T-helper 1 cell treated with Interleukin-12 subunit alpha and Interleukin-12 subunit beta and Interleukin-4 antibody, amounts not matched to agents 30 ng/mL and 1 ng/mL, for 36 hours (primary cell): Measurements from ENCODE around the gene MAF. TPM values are rescaled to one million over a fixed set of nuclear protein-coding genes. Genes with fewer than 3 reads are reported as not detected.

ENCODE experiments used
- intact Hi-C: fragments of 100-400 bp; cut with micrococcal nuclease; formaldehyde crosslinking; loops from one replicate; pipeline ENCODE4 v1.15.1; 2024
- total RNA-seq: library from RNA; stranded (reverse); gene quantifications from 2 replicates; pipeline ENCODE4 v1.2.3, GENCODE V29; 2022

MAF gene
- total RNA-seq: 67.6 and 70.6 TPM in 2 replicates

- intact Hi-C loops: loop anchor here (1.0 to 5.0 kb wide), 17 partner anchors 28 to 1501 kb away; partner anchors contain the start of genes C16orf46, CENPN, DYNLRB2 and WWOX
Measured at GRCh38 chr16:79600638-79601091, at the start of gene MAF. MAF (minus strand) TSS chr16:79600737; CDS start chr16:79599902, 835 bp downstream.

- intact Hi-C loops: no loop called here
Measured at GRCh38 chr16:79648826-79649225, 48.3 kb upstream of the MAF start.

GRCh38 chr16:79647586-79647985 lies 47.0 kb upstream of the MAF start:
- intact Hi-C loops: no loop called here

- intact Hi-C loops: no loop called here
Measured at GRCh38 chr16:79645701-79646100, 45.2 kb upstream of the MAF start.

DNA sequence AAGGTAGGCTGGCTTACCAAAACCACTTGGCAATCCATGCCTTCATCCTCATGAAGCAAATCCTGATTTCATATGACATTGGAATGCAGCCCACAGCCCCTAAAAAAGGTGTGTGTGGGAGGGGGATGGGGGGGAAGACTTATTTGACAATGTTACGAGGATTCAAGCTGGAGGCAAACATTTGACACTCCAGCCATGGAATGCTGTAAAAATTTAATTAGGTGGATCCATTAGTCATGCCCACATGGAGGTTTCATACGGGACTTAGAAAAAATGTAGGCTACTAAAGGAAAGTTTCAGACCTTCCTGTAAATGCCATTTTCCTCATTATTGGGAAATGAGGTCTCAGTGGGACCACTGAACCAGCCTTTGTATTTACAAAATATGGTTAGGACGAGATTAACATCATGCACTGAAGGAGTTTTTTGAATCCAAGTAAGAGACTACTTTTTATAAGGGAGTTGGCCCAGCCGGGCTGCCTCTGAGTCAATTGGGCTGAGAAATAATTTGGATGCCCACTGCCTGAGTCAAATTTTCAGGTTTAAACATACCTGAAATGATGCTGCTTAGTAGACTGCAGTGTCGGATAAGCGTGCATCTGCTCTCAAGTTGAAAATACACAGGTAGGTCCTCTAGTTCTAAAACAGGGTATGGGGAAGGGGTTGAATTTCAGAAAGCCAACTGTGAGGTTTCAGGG lies 44.6 kb upstream of the MAF start:
- intact Hi-C loops: no loop called here

- intact Hi-C loops: no loop called here
Measured at GRCh38 chr16:79642652-79643051, 42.1 kb upstream of the MAF start.

DNA sequence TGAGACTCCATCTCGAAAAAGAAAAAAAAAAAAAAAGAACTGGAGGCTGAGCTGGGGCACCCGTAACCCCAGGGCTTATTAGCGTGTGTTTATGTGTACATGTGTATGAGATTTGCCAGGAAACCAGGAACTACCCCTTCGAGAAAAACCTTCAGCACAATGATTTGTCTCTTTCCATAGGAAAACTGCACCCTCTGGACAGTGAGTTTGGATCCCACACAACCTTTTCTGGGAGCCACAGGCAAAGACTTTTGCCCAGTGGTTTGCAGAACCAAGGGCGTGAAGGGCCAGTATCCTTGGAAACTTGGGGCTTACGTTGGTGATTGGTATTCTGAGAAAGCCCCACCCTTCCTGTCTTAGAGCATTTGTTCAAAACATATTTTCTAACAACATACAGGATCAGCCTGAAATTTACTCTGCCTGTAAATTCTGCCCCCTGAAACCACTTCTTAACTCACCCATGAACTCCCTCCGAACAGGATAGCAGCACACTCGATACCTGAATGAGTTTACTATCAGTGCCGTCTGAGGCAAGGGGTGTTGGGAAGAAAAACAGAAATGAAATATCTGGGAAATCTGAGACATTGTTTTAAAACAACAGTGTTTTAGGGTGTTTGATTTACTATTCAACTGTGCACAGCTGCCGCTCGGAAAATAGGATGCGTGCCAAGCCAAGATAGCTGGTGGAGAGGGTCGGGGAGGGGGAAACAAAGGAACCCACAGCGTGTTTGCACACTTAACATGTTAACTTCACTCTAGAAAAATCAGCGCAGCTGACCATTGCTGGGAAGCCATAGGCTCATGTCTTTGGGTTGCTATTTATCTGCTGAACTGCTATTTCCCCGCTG lies 40.2 kb upstream of the MAF start:
- intact Hi-C loops: loop anchor here (1.0 kb wide), 3 partner anchors 12 to 130 kb away; no protein-coding TSS in a partner anchor

DNA sequence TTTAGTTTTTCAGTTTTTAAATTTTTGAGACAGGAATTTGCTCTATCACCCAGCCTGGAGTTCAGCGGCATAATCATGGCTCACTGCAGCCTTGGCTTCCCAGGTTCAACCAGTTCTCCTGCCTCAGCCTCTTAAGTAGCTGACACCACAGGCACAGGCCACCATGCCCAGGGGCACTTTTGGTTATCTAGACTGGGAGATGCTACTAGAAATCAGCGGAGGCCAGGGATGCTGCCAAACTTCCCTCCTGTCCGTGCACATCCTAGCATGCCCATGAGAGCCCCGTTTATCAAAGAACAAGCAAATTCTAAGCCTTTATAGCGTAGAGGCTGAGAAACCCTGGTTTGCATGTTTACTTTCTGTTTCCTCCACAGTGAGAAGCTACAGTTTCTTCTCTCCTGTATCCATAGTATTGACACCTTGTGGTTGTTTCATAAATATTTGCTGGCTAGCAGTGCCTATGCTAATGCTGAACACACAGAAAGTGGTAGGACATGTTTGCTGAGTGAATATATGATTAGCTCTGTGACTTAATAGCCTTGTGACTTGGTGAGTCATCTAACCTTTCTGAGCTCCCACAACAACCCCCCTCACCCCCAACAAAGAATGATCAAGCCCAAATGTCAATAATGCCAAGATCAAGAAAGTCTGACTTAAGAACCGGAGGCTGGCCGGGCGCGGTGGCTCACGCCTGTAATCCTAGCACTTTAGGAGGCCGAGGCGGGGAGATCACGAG lies 39.2 kb upstream of the MAF start:
- intact Hi-C loops: loop anchor here (1.0 kb wide), 3 partner anchors 11 to 131 kb away; no protein-coding TSS in a partner anchor

DNA sequence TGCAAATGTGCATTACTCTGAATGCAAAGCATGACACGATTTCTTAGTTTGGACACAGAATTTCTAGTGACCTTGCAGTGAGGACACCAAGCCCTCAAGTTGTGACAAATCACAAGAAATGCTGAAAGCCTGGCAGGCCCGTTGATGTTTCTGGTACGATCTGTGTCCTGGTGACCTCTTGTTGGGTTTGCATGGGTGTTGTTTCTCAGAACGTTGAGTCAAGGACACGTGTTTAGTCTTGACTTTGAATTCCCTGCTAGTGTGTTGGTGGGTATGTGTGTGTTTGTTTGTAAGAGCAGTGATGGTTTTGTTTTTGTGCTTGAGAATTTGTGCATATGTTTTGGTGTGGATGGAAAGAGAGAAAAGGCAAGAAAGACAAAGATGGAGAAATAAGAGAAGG lies 37.8 kb upstream of the MAF start:
- intact Hi-C loops: no loop called here

DNA sequence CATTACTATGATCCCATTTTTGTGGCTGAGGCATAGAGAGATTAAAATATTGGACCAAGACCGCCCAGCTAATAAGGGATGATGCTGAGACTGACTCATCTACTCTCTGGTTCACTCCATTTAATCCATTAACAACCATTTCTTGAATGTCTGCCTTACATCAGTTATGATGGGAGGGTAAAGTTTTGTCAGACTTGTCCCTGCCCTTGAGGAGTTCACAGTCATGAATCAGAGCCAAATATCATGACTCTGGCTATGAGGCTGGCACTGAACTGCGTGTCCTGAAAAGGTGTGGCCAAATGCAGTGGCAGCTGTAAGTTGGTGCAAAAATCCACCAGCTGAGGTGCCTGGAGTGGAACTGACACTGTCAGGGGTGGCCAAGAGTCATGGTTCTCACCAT lies 35.0 kb upstream of the MAF start:
- intact Hi-C loops: no loop called here

DNA sequence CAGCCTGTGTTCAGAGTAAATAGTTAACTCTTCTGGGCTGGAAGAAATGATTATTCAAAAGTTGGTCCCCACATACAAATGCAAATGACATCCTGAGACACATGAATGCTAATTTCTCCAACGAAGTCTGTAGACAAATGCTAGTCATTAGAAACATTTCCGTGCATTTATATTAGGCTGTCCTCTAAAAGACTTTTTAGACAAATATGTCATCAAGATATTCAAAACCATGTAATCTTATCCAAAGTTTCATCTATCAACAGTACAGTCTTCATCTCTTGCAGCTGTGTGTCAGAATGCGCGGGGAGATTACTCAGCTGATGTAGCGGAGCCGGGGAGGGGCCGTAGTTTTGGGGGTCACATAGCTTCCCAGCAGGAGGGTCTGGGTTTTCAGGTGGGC lies 33.8 kb upstream of the MAF start:
- intact Hi-C loops: no loop called here

DNA sequence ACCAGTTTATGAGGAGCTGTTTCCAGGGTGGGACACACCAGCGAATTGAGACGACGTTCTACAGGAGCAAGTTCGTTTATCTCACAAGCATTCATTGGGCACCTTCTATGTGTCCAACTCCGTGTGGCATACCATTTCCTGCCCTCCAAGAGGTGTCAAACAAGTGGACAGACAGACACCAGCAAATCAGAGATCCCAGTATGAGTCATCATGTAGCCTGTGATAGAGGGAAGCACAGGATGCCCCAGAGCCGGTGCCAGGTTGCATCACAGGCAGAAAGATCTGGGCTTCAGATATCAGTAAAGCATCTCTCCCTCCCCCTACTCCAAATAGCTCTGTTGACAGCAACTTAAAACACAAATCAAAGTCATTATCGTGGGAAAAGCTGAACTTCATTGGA lies 31.8 kb upstream of the MAF start:
- intact Hi-C loops: no loop called here

DNA sequence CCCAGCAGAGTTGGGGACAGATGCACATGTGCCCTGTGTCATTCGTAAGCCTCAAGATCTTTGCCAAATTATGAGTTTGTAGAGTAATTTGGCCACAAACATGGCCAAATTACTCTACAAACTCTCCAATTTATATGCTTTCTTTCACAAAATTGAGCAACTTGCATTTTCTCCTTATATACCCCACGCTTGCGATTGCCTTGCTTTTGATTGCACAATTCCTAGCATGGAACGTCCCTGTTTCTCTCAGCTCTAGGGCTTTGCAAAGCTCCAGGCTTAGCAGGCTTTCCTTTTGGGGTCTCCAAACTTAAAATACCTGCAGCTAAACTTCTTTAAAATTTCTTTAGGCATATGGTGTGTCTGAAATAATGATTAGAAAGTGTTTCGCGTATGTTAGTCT lies 28.5 kb upstream of the MAF start:
- intact Hi-C loops: loop anchor here (1.0 kb wide), 7 partner anchors 11 to 1177 kb away; partner anchors contain the start of gene MAF

GRCh38 chr16:79628501-79628975 lies 28.0 kb upstream of the MAF start:
- intact Hi-C loops: loop anchor here (1.0 kb wide), 7 partner anchors 10 to 1178 kb away; partner anchors contain the start of gene MAF

- intact Hi-C loops: no loop called here
Measured at GRCh38 chr16:79627092-79627491, 26.6 kb upstream of the MAF start.

DNA sequence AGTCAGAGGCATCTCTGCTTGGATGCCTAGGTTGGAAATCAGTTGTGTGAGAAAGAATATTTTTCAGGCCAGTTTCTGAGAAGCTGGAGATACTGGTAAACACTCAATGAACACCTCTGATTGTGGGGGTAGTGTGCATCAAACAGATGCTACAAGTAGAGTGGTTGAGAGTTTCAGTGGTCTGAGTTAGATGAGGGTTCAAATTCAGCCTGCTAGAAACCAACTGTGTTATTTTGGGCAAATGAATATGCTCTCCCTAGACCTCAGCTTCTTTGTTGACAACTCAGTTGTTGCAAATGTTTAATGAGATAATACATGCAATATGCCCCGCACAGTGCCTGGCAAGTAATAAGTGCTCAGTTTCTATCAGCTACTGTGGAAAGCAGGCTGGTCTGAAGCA lies 25.2 kb upstream of the MAF start:
- intact Hi-C loops: no loop called here

- intact Hi-C loops: no loop called here
Measured at GRCh38 chr16:79623824-79624223, 23.3 kb upstream of the MAF start.

- intact Hi-C loops: no loop called here
Measured at GRCh38 chr16:79623062-79623461, 22.5 kb upstream of the MAF start.

- intact Hi-C loops: no loop called here
Measured at GRCh38 chr16:79621027-79621426, 20.5 kb upstream of the MAF start.

DNA sequence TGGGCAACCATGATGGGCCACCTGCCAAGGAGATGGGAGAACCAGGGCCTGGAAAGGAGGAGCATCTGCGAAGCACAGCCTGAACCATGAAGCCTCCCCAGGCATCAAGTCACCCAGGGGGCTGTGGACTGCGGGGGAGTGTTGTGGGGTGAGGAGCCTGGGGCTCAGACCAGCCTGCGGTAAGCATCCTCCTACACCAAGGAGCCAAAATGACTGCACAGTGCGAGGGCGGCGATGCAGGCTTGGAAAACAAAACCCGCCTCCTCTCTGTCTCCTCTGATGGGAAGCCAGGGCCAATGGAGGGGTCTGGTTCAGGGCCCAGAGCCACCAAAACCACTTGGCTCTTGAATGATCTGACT lies 18.1 kb upstream of the MAF start:
- intact Hi-C loops: loop anchor here (1.0 to 5.0 kb wide), 3 partner anchors 10 to 841 kb away; no protein-coding TSS in a partner anchor

GRCh38 chr16:79618041-79618691 lies 17.6 kb upstream of the MAF start:
- intact Hi-C loops: loop anchor here (1.0 to 5.0 kb wide), 3 partner anchors 10 to 841 kb away; no protein-coding TSS in a partner anchor
